GM18907 (cell line): ENCODE measurements around the gene SCIMP.
"Not testable (repeated sequence)": the region's sequence is repeated elsewhere in the genome, so short reads cannot be mapped to it uniquely, and the experiment has no call there.

Experiments used
- ATAC-seq: cut with Tn5 transposase; IDR thresholded peaks from one replicate; pipeline ENCODE4 v1.9.1; 2021; ENCODE audit warnings: mild to moderate bottlenecking, moderate library complexity; ENCODE audit not compliant: unreplicated experiment

Gene SCIMP

DNA sequence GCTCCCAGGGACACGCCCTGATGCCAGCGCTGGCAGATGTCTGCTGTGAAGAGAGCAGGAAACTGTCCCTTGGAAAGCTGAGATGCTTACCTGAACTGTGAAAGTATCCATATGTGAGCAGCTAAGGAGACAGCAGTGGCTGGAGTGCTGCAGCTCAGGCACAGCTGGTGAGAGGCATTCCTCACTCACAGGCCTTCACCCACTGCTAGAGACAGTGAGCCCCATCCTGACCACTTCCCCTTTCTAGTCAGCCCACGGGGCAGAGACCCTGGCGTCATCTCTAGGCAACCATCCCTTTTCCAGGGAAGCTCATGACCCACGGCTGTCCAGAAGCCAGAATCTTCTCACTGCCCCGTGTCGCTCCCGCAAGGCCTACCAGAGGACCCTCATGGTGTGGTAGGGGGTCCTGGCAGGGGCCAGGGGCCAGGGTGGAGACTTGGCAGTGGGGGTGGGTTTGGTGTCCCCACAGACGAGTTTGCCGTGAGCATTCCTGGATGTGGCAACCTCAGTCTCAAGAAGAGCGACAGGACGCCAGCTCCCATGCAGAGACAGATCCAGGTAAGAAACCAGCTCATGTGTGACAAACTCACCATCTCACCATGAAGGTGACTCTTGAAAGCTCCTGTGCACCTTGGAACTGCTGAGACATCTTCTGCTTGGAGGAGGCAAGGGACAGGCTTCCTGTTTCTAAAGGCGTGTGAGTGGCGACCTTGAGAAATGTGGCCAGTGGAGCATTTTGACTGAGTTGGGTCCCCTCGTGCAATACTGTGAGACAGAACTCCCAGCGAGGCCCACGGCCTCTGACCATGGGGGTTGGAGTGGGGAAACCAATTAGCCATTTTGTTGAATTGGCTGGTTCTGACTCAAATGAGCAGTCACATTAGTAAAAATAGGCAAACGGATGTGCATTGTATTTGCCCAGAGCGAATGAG, at the start of gene SCIMP:
Gene SCIMP (minus strand): TSS at position 216 of the 932 bp plus-strand sequence. CDS start 105 bp downstream, at position 111.
- ATAC-seq, result peak; percentile 60

DNA sequence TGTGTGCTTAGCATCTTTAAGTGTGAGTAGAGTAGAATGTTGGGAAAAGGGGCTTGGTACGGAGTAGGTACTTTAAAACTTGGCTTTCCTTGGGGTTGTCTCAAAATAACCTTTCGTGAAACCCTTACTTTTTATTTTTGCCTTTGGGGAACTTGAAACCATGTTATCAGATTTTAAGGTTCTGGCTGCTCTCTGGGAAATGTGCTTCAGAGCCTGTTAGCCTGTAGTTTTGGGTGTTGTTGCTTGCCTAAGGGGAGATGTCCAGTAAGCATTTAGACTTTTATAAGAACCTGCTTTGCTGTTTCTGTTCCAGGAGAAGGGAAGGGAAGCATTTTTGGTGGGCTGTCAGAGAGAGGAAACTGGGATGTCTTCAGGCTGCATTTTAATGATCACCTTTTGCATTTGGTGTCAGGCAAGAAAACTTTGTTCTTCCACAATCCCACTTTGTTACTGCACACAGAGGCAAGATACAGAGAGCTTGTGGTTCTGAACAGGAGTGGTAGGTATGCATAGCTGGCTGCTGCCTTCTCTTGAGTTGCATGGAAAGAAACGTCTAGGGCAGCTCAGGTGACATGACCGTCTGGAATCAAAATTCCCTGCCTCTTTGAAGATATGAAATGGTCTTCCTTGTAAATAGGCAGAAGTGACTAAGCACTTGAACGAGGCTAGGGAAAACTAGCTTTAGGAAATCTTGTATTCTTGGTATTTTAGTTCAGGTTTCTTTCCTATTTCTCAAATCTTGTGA, 49.1 kb upstream of the SCIMP start:
- no peak for ATAC-seq

DNA sequence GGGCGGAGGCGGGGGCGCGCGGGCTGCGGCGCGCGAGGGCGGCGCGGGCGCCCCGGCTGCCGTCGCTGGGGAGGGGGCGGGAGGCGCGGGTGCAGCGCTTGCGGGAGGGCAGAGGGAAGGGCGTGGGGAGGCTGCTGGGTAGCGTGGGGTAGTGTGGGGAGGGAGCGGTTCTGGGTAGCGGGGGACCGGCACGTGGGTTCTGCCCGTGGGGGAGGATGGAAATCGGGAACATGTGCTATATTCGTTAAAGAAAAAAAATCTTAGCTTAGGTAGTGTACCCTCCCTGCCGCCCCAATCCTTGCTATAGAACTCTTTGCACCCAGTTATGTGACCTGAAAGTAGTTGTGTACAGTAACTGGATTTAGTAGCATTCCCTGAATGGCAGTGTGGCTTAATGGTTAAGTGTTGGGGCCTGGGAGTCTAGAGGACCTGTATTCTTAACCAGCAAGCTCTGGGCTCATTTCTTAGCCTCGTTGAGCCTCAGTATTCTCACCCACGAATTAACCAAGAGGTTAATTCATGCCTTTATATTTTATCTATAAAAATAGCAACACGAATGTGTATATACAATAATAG, 48.1 kb upstream of the SCIMP start:
- peak; percentile 3 for ATAC-seq

GRCh38 chr17:5281814-5282641, 47.4 kb upstream of the SCIMP start, which contains the start of gene RABEP1:
Gene RABEP1, plus strand, starts transcription at chr17:5282284. Its CDS starts 203 bp downstream, at chr17:5282487.
- peak; percentile 81 for ATAC-seq

DNA sequence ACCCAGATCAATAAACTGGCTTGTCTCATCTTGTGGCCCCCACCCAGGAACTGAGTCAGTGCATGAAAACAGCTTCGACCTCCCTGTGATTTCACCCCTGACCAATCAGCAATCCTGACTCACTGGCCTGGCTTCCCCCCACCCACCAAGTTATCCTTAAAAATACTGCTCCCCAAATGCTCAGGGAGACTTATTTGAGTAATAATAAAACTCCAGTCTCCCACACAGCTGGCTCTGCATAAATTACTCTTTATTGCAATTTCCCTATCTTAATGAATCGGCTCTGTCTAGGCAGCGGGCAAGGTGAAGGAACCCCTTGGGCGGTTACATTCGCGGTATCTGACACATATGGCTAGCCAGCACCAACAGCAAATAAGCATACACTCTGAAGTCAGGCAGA, 37.7 kb upstream of the SCIMP start:
- ATAC-seq, result no peak

DNA sequence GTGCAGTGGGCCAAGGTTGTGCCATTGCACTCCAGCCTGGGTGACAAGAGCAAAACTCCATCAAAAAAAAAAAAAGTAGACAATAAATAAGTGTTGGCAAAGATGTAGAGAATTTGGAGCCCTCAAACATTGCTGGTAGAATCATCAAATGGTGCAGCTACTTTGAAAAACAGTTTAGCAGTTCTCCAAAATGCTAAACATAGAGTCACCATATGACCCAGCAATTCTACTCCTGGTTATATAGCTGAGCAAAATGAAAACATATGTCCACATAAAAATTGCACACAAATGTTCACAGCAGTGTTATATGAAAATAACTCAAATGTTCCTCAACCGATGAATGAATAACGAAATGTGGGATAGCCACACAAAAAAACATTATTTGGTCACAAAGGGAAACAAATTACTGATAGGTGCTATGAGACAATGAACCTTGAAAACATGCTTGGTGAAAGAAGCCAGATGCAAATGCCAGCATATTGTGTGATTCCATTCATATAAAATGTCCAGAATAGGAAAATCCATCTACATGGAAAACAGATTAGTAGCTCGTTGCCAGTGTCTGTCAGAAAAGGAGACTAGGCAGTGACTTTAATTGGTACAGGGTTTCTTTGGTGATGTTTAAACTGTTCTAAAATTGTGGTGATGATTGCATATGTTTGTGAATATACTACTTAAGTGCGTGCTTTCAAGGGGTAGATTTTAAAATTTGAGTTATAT, 34.7 kb upstream of the SCIMP start:
- no peak for ATAC-seq

DNA sequence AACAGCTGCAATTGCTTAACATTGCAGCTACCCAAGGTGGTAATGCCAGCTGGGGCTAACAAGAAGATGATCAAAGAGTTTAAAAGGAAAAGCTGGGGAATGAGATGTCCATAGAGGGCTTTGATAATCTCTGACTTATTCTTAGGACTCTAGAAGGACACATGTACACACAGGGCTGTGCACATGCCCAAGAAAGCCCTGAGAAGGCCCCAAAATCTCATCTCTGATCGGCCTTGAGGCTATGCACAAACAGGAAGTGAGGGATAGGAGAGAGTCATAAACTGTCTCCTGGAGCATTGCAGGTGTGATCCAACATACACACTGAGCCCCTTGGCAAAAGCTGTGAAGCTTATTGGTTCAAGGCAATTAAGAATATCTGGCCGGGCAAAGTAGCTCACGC, 30.2 kb upstream of the SCIMP start:
- no peak for ATAC-seq

DNA sequence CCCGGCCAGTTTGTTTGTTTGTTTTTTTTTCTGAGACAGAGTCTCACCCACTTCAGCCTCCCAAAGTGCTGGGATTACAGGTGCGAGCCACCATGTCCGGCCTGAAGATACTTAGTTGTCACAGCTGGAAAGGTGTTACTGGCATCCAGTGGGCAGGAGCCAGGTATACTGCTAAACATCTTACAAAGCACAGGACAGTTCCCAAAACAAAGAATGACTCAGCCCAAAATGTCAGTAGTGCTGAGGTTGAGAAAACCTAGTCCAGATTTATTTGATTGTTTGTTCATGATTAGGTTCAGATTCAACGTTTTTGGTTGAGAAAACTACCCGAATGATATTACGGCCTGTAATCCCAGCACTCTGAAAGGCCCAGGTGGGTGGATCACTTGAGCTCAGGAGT, 28.8 kb upstream of the SCIMP start:
- no peak for ATAC-seq

GRCh38 chr17:5262416-5262991, 27.8 kb upstream of the SCIMP start:
- ATAC-seq, result no peak

- ATAC-seq, result no peak
These were observed 25.9 kb upstream of the SCIMP start for GRCh38 chr17:5260542-5260941.

DNA sequence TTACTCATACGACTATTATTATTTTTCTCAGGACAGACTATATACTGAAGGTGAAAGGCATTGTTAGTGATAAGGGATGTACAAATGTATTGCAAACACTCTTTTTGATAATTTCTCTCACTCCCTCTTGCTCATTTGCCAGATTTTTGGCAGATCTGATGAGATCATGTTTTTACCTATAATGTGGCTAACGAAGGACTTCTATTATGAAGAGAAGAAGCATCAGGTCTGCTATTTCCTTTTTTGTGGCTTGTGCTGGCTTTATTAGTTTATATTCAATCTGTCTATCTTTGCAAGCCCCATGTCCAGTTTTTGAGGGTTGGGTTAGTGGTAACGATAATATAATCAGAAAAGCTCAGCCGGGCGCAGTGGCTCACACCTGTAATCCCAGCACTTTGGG, 22.5 kb upstream of the SCIMP start:
- no peak for ATAC-seq

DNA sequence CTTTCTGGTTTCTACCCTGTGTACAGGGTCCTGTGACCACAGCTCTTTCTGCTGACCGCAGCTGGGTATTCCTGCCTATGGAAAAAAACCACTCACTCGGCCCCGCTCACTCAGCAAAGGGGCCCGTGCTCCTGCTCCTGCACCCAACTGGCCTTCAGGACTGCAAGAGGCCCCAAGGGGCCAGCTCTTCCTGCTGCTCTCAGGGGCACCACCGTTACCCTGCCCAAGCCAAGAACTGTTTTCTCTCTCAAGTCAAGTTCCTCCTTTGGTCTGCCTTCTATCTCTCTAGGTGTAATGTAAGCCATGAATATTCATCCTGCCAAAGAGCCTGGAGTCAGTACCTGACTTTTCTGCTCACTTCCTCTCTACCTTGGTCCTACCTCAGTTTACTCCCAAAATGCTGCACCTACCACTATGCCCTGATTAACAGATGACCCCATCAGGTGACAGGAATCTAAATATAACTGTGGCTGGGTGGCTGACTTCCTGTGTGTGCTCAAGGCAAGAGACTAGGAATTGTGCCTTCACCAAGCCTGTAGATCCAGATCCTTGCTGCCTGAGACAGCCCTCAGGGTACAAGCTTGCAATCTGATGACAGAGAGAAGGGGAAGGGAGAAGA, 20.4 kb upstream of the SCIMP start:
- no peak for ATAC-seq

DNA sequence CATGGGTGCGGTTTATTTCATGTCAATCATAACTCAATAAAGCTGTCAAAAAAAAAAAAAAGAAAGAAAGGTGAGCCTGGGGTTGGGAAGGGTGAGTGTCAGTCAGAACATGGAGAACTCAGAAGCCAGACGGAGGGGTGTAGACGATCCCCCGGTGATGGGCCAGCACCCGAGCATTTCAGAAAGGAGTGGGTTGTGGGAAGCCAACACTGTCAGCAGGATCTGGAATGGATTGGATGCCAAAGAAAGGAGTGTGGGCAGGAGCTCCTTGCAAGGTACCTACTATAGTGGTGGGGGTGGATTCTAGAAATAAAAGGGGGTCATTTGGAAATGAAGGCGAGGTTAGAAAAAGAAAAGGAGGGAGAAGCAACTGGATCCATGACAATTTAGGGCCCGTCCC, 19.8 kb upstream of the SCIMP start:
- no peak for ATAC-seq

DNA sequence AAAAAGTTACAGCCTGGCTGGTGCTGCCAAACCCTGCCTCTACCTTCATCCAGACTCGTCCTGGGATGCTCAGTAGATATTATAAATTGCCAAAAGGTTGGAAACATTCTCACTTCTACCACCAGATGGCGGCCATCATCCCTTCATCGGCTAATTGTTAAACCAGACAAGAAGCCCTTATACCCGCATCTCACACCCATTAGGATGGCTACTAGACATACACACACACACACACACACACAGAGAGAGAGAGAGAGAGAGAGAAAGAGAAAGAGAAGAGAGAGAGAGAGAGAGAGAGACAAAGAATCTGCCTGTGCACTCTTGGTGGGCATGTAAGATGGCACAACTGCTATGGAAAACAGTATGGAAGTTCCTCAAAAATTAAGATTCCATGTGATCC, 15.0 kb upstream of the SCIMP start:
- ATAC-seq, result no peak

DNA sequence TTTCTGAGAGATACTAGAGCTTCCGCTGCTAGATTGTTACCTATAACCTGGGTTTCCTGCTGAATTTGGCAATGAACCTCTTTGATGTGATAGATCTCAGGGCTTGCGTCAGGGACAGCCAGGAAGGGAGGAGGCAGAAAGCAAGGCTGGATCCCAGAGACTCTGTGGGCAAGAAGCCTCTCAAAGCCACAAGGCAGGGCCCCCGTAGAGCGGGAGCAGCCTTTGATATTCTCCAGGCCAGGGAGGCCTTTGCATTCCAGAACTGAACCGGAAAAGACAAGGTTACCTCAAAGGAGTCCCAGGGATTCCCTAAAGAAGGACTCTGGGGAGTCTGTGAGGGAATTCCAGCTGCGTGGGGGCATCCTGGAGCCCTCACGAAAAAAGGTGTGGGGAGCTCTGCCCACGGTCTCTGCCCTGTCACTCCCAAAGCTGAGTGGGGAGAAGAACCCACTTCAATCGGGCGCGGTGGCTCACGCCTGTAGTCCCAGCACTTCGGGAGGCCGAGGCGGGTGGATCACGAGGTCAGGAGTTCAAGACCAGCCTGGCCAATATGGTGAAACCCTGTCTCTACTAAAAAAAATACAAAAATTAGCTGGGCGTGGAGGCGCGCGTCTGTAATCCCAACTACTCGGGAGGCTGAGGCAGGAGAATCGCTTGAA, 14.3 kb upstream of the SCIMP start:
- ATAC-seq, result no peak

DNA sequence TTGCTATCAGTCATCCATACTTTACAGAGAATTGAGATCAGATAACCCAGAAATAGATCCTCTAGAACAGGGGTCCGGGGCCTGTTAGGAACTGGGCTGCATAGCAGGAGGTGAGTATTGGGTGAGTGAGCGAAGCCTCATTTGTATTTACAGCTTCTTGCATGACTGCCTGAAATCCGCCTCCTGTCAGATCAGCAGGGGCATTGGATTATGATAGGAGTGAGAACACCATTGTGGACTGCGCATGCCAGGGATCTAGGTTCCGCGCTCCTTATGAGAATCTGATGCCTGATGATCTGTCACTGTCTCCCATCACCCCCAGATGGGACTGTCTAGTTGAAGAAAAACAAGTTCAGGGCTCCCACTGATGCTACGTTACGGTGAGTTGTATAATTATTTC, 13.0 kb upstream of the SCIMP start:
- no peak for ATAC-seq

DNA sequence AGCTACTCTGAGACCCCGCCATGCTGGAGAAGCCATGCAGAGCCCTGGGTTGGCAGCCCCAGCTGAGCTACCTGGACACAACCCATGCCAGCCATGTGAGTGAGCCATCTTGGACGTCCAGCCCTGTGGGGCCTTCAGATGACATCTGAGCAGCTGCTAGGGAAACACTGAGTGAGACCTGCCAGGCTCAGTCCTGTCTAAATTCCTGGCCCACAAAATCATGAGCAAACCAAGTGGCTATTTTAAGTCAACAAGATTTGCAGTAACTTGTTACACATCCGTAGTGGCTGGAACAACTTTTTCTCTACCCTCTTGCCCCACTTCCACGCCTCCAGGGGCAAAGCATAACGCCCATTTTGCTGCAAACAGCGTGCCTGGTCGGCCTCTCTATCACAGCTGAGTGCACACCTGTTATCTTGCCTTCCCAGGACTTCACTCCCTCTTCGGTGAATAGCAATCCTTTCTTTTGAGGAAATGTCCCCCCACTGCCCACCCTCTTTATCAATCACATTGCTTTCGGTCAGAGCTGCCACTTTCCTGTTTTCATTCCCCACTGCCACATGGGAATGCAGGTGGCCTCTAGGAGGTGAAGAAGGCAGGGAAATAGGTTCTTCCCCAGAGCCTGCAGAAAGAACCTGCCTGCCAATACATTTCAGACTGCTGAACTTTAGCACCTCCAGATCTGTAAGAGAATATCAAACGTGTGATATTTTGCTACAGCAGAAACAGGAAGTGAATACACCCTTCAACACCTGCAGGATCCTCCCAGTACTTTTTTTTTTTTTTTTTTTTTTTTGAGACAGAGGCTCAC, 7.4 kb upstream of the SCIMP start:
- no peak for ATAC-seq

GRCh38 chr17:5239769-5240168, 5.1 kb upstream of the SCIMP start:
- ATAC-seq, result not testable (repeated sequence)
